Fibroblast of skin of scalp (primary cell): ENCODE results near the gene PLA1A.
"Not testable (repeated sequence)": the region's sequence is repeated elsewhere in the genome, so short reads cannot be mapped to it uniquely, and the experiment has no call there.

ENCODE experiments used
- DNase-seq: peaks from one replicate; pipeline ENCODE4 v3.0.0-alpha.2; 2013

PLA1A gene

GRCh38 chr3:119579366-119580066 lies 18.2 kb upstream of the PLA1A start, which contains the start of gene ADPRH:
Gene ADPRH, plus strand, starts transcription at chr3:119579492. Its CDS starts 2,678 bp downstream, at chr3:119582170.
- DNase-seq: peak; percentile 60

GRCh38 chr3:119580067-119580760 lies 17.5 kb upstream of the PLA1A start:
- DNase-seq: peak; percentile 25

GRCh38 chr3:119582178-119582577 lies 15.5 kb upstream of the PLA1A start:
- DNase-seq: no peak

DNA sequence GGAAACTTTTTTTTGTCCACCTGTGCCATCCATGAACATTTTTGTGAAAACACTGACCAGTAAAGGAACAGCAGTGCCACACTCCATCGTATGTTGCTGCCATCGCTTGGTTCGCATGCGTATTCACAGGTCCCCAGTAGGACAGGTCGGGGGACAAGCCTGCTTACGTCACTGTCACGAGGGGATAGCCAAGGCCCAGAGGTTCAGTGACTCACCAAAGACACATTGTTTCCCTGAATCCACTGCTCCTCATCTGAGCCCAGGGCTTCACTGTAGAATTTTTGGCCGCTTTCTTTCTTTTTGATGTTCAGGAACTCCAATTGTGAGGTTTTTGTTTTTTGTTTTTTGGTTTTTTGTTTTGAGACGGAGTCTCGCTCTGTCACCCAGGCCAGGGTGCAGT lies 12.5 kb upstream of the PLA1A start:
- DNase-seq: no peak

DNA sequence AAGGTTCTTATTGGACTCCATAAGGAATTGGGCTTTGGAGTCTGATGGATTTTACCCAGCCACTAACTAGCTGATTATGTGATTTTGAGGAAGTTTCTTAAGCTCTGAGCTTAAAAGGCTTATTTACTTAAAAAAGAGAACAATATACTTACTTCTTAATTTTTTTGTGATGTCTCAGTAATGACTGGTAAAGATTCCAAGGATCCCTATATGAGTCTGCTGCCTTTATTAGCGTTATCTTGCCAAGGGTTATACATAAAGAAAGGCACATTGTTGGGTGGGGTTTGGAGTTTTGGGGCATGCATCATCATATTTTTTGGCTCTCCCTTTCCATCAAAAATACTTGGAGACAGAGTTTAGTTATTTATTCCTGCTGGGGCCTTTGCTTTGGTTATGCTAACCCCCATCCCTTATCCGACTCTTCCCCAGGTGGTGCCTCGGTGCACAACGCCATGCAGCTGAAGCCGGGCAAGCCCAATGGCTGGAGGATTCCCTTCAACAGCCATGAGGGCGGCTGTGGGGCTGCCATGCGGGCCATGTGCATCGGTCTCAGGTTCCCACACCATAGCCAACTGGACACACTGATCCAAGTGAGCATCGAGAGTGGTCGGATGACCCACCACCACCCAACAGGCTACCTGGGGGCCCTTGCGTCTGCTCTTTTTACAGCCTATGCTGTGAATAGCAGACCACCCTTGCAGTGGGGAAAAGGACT lies 11.7 kb upstream of the PLA1A start:
- peak; percentile 61 for DNase-seq

- DNase-seq: peak; percentile 57
Observed at GRCh38 chr3:119586733-119587172, 10.9 kb upstream of the PLA1A start.

GRCh38 chr3:119588112-119588511 lies 9.6 kb upstream of the PLA1A start:
- no peak for DNase-seq

DNA sequence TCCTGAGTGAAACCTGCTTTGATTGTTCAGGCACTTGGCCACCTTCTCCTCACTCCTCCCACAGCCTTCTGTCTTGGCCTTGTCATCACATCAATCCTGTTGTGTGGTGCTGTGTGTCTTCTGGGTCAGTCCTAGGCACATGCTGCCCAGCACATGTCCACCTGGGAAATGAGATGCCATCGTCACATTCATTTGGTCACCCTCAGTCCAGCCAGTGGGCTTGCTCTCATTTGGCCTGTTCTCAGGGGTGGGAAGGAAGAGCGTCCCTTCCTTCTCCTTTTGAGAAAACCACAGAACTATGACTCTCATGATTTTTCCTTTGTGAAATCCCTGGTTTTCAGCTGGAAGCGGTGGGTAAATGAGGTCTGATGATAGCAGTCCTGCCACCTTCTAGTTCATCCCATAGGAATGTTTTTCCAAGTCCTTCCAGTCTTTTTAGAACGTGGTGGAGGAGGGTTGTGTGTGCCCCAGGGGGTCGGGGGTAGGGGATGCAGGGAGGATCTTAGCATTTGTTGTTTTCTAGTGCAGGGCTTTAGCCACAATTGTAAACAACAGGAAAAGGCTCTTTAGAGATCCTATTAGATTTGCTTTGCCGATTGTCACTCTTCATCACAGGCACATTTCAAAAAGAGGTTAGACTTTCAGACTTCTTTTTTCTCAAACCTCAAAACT lies 8.4 kb upstream of the PLA1A start:
- no peak for DNase-seq

- no peak for DNase-seq
Observed at GRCh38 chr3:119590706-119591105, 7.0 kb upstream of the PLA1A start.

GRCh38 chr3:119592861-119593260 lies 4.8 kb upstream of the PLA1A start:
- DNase-seq: no peak

DNA sequence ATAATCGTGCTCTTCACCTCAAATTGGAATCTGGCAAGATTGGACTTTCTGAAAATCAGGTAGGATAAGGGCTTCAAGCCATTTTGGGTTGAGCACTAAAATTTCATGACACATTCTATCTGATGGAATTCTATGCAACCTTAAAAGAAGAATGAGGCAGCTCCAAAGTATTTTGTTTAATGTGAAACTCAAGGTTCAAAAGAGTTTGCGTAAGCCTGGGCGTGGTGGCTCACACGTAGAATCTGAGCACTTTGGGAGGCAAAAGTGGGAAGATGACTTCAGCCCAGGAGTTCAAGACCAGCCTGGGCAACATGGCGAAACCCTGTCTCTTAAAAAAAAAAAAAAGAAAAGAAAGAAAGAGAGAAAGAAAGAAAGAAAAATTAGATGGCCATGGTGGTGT lies 3.6 kb upstream of the PLA1A start:
- DNase-seq: no peak

GRCh38 chr3:119594929-119595328 lies 2.8 kb upstream of the PLA1A start:
- DNase-seq: not testable (repeated sequence)

GRCh38 chr3:119595639-119596334 lies 1.9 kb upstream of the PLA1A start:
- no peak for DNase-seq

- no peak for DNase-seq
Observed at GRCh38 chr3:119596398-119596797, 1.3 kb upstream of the PLA1A start.

- DNase-seq: no peak
Observed at GRCh38 chr3:119598410-119599098, 869 bp downstream of the PLA1A start.

GRCh38 chr3:119599558-119600174 lies 2.0 kb downstream of the PLA1A start:
- DNase-seq: no peak

GRCh38 chr3:119600732-119601131 lies 3.0 kb downstream of the PLA1A start:
- no peak for DNase-seq

GRCh38 chr3:119601154-119601553 lies 3.5 kb downstream of the PLA1A start:
- DNase-seq: no peak

DNA sequence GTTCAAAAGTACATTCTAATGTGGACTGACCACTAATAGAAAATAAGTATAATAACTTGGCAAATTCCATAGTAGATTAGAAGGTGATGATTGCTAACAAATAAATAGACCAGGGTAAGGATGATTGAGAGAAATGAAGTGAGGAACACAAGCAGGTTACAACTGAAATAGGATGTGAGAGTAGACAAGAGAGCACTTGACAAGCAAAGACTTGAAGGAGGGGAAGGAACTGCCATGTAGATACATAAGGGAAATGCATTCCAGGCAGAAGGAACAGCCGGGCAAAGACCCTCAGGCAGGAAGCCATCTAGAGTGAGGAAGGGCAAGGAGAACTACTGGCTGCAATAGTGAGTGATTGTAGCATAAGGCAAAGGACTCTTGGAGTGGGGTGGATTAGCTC lies 5.0 kb downstream of the PLA1A start:
- DNase-seq: no peak

GRCh38 chr3:119604878-119605277 lies 7.2 kb downstream of the PLA1A start:
- DNase-seq: peak; percentile 49

- DNase-seq: no peak
Observed at GRCh38 chr3:119608405-119609000, 10.8 kb downstream of the PLA1A start.
